Ureter (tissue), 1 donor: ENCODE results near the gene MFSD6. TPM values are rescaled to one million over a fixed set of nuclear protein-coding genes. Genes with fewer than 3 reads are reported as not detected.
"Not testable (repeated sequence)": the region's sequence is repeated elsewhere in the genome, so short reads cannot be mapped to it uniquely, and the experiment has no call there.

ENCODE experiments used
- DNase-seq: peaks from one replicate; pipeline ENCODE4 v3.0.0-alpha.2; 2020; ENCODE audit warnings: low spot score
- total RNA-seq: library from RNA; stranded (reverse); gene quantifications from one replicate; pipeline ENCODE4 v1.2.4, GENCODE V29; 2023
- donor health status: DM: yes; HTN: yes; CAD: no.

Gene MFSD6
- total RNA-seq, 1 donor from 2014 or later = 67.5 TPM

GRCh38 chr2:190501231-190501630, 93.1 kb downstream of the MFSD6 start:
- DNase-seq = no peak

DNA sequence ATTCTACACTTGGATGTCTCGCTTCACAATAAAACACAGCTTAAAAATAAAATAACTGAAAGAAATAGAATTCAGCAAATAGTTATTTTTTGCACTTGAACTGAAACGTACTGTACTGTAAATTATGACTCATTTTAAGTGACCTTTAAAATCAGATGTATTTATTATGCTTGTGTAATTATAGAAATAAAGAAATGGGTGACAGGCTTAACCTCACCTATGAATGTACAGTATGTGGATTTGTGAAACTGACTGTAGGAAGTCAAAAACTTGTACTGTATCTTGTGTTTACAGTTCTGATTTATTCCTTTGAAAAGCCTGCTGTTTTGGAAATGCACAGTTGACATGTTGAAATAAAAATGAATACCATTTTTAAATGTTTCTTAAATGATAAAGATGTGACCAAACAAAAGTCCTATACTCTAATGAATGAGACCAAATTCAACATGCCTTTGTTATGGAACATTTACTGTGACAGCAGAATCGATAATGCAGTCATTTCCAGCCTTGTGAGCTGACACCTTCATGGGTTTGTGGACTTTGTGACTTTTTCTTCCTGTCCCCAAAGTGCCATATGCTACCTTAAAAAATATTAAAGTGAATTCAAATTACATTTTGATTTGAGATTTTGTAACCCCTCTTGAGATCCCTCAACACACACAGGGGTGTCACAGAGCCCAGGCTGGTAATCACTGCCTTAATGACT, 93.7 kb downstream of the MFSD6 start:
- no peak for DNase-seq

DNA sequence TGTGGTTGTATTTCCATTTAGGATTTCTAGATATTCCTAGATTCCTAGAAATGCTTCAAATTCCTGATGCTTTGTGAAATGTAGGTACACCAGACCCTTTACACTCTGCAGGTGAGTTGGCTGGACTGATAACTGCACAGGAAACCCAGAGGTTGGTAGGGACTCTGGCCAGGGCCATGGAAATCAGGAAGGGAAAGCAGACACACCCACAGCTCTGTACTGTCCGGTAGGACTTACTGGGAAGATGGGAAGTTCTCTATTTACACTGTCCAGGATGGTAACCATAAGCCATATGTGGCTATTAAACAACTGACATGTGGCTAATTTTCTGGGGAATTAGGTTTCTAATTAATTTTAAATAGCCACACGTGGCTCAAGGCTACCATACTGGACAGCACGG, 94.9 kb downstream of the MFSD6 start:
- DNase-seq = no peak

DNA sequence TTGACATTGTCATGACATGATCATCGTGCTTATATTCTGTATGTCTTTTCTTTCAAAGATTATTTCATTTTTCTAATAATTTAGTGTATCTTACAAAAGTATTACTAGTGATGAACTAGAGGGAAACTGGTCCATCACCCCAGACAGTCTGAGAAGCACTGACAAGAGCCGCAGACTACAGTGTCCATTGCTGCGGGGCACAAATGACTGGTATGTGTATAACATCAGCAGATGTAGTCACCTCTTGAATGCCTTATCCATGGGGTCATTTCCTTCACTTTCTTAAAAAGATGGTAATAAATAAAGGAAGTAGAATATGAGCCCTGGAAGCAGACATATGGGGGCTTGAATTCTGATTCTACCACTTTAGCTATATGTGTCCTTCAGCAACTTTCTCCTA, 96.8 kb downstream of the MFSD6 start:
- no peak for DNase-seq

GRCh38 chr2:190505696-190506095, 97.5 kb downstream of the MFSD6 start:
- DNase-seq = no peak

DNA sequence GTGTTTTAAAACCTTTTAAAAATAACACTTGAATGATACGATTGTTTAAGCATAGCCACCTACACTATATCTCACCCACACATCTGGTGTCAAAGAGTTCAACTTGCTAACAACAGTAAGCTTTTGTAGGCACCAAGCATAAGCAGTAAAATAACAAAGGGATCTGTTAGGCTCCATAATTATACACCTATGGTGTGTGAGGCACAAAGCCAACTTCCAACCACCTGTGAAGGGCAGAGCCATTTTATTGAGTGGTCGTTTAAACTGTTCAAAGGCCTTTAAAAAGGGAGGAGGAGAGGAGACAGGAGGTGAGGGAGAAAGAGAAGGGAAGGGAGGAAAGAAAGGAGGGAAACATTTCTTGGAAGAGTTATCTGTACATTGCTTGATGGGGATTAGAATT, 98.5 kb downstream of the MFSD6 start:
- no peak for DNase-seq

GRCh38 chr2:190507135-190507534, 99.0 kb downstream of the MFSD6 start:
- no peak for DNase-seq

DNA sequence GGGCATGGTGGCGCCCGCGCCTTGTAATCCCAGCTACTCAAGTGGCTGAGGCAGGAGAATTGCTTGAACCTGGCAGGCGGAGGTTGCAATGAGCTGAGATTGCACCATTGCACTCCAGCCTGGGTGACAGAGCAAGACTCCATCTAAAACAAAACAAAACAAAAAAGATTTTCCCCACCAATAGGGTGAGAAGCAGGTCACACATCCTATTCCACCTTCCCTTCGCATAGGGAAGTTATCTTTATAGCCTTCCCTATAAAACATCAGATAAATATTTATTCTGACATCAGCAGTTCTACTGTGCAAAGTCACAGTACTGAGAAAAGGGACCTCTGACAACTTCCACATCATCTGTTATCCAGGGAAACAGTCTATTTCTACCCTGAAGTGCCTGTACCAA, 101.7 kb downstream of the MFSD6 start:
- not testable (repeated sequence) for DNase-seq

GRCh38 chr2:190511104-190511503, 102.9 kb downstream of the MFSD6 start:
- no peak for DNase-seq

DNA sequence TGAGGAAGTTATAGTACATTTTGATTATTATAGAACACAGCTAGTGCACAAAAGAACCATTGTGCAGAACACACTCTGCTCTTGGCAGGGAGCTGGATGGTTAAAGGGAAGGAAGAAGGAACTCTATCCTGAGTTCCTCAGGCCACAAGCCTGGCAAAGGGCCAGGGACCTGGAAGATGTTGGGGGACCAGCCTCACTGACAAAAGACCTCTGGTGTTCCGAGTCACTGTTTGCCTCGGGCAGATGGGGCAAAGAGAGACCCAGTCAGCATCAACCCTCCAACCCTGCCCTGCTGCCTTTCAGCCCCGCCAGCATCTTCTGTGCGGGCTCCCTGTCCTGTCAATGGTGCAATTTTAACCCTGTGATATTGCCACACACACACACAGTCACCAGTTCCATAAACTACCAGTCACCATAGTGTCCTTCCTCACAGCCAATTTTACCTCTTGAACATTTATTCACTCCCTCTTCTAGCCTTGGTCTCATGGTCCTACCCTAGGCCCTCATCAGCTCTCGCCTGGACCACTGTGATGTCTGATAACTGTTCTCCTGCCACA, 104.5 kb downstream of the MFSD6 start:
- DNase-seq = no peak

GRCh38 chr2:190513877-190514276, 105.7 kb downstream of the MFSD6 start:
- no peak for DNase-seq

GRCh38 chr2:190514676-190515075, 106.5 kb downstream of the MFSD6 start:
- no peak for DNase-seq

DNA sequence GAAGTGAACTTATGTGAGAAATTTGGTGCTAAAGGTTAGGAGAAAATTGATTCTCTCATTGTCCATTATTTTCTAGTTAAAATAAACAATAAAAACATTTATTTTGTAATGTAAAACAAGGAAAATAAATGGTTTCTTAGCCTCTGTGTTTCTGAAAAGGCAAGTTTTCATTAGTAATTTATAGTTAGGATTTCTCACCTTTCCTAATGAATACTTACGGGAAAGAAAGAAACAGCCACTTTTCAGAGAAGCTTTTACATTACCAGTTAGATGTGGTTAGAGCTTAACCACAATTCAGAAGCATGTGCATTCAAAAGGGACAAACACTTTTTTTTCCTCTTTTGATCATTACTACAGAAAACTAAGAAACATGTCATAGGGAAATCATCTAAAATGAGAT, 107.5 kb downstream of the MFSD6 start:
- no peak for DNase-seq

- DNase-seq = no peak
These were observed 109.3 kb downstream of the MFSD6 start for GRCh38 chr2:190517468-190517867.

DNA sequence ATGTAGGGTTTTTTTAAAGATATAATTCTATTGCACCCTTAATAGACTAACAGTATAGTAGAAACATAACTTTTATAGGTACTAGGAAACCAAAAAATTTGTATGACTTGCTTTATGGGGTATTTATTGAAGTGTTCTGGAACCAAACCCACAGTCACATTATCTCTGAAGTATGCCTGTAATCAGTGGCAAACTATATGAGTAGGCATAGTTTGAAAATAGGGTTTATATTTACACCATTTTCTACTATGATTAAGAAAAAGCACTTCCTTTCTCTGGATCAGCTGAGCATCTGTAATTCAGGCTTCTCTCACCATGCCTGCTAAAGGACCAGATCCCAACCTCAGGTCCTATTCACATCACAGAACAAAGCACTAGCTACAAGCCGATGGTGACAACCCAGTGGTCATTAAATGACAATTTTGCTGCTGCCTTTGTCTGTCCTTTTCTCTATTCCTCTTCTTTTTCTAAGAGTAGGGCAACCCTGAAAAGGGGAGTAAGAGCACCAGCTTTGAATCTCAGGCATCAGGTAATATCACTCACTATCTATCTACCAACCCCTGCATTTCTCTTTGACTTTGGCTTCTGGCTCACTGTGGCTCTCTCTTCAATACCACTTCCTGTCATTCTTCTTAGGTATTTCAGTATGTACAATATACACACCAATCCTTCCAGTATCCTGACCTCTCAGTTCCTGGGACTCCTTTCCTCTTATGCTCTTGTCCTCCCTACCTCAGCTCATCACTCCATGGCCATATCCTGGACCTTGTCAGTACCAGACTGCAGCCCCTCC, 112.0 kb downstream of the MFSD6 start:
- DNase-seq = no peak

DNA sequence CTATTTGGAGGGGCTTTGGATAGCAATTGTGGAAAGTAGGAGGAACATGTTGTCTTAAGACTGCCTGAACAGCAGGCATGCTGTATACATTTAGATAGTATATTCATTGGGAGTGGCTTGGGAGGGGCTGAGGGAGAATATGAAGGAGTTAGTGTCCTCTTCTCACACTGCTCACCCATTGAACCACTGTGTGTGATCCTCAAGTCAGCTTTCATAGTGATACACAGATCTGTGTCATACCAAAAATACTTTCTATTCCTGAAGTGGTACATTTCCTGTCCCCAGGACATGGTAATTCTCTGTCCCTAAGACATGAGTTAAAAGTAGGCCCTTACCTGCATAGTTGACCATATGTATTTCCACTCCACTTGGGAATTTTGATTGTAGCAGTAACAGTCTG, 116.8 kb downstream of the MFSD6 start:
- DNase-seq = no peak

DNA sequence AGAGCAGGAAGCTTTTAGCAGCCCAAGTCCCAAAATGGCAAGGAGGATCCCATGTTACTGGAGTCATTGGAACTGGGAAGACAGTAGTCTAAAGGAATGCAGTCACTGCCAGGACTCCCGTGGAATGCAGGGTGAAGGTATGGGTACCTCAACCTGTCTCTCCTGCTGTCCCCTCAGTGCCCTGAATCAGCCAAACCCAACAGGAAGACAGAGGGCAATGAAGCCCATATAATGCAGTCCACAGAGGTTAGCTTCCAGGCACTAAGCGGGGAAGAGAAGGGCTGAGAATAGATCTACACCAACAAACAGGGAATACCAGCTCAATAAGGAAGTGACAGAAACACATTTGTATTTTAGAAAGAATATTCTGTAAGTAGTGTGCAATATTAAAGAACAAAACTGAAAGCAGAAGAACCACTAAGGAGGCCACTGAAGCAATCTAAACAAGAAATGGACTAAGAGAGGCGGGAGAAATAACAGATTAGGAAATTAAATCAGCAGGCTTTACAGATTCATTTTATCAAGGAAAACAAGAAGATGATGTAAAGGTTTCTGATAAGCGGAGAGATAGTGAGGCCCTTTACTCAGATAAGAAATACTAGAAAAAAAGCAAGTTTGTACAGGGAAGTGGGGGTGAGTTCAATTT, 118.1 kb downstream of the MFSD6 start:
- no peak for DNase-seq

DNA sequence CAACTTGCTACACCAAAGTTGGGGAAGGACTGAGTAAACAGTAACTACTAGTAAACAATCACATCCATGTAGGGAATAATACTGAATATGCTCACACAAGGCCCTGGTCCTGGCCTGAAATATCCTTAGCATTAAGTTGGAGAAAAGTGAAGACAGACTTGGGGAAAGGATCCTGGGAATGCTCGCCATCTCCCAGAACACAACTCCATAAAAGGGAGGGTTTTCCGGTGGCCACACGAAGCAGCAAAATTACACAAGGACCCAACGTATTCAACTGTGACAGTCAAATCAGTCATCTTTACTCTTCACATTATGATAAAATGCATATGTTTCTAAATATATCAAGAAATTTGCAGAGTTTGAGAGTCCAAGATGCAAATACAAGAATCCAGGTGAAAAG, 119.1 kb downstream of the MFSD6 start:
- DNase-seq = no peak

DNA sequence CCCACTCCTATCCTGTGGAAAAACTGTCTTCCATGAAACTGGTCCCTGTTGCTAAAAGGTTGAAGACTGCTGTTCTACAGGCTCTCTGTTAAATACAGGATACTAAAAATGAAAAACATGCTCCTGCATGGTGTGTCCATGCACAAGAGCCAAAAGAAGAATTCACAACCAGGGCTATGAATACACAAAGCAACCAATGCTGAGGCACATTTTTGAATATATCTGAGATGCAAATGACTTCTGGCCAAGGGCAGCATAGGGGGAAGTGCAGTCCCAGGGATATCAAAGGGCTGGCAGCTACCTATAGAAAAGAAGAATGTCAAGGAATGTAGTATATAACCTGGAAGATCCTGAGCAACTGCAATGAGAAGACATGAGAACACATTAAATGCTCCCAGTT, 119.8 kb downstream of the MFSD6 start:
- DNase-seq = no peak

DNA sequence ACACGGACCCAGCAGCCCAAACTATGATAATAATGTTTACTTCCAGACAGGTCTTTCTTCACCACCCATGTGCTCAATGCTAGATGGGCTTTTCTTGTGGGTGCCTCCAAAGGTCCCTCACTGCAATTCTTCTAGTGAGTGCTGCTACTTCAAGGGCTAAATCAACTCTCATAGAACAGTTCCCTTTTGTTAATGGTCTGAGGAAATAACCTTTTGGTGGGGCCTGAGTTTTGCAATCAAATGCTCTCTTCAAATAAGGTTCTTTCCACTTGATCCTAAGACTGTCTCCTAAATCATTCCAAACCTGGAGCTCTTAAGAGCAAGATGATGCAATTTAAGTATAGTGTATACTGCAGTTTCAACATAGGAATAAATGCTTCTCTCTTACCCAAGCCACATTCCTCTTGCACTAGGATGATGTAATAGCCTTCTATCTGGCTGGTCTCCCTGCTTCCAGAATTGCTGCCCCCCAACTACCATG, 120.4 kb downstream of the MFSD6 start:
- no peak for DNase-seq

- DNase-seq = no peak
These were observed 121.5 kb downstream of the MFSD6 start for GRCh38 chr2:190529486-190530247.
